Gastrocnemius medialis (tissue), 4 donors: Measurements from ENCODE around the gene PRPS2. TPM values are rescaled to one million over a fixed set of nuclear protein-coding genes. Genes with fewer than 3 reads are reported as not detected.

ENCODE experiments used
- ATAC-seq, 2 donors: fragments of 150-250 bp; one replicate each; pipeline ENCODE4 v1.9.1; 2016
- DNase-seq, 2 donors: peaks; one replicate each; pipeline ENCODE4 v3.0.0-alpha.2; 2019
- H3K27ac ChIP-seq, 4 donors: fragments of 200-600 bp; sonication (generic); 1 replicate in 1 of 4; 2 replicates in 3 of 4; pipeline ENCODE4 v1.5.1; 2016 to 2018; ENCODE audit warnings: mild to moderate bottlenecking in 2 of 4, moderate library complexity in 1 of 4
- H3K27me3 ChIP-seq, 3 donors: fragments of 200-600 bp; sonication (generic) in 2 of 3; 1 replicate in 1 of 3; 2 replicates in 2 of 3; pipeline versions ENCODE4 v1.5.1 to v1.6.0; 2016 to 2019; ENCODE audit warnings: mild to moderate bottlenecking in 1 of 3, moderate library complexity in 1 of 3
- H3K36me3 ChIP-seq, 2 donors: fragments of 200-600 bp; sonication (generic) in 1 of 2; one replicate each; pipeline ENCODE4 v1.5.1; 2017 to 2018
- H3K4me1 ChIP-seq, 2 donors: fragments of 200-600 bp; sonication (generic) in 1 of 2; one replicate each; pipeline ENCODE4 v1.5.1; 2016 to 2017; ENCODE audit warnings: mild to moderate bottlenecking in 2 of 2
- H3K4me3 ChIP-seq, 4 donors: fragments of 200-600 bp; sonication (generic) in 3 of 4; 1 replicate in 1 of 4; 2 replicates in 3 of 4; pipeline ENCODE4 v1.5.1; 2016 to 2019; ENCODE audit warnings: mild to moderate bottlenecking in 2 of 4
- H3K9me3 ChIP-seq, 3 donors: fragments of 200-600 bp; sonication (generic) in 2 of 3; 1 replicate in 1 of 3; 2 replicates in 2 of 3; pipeline ENCODE4 v1.5.1; 2016 to 2019
- CTCF ChIP-seq, 5 experiments: fragments of 450-650 bp in 3 of 5; fragments of 200-600 bp in 2 of 5; sonication (generic) in 2 of 5; IDR thresholded peaks in 4 of 5; conservative IDR thresholded peaks in 1 of 5; 1 replicate in 4 of 5; 2 replicates in 1 of 5; pipeline ENCODE4 v1.5.1; 2016 to 2019; ENCODE audit warnings: antibody characterized with exemption in 5 of 5, mild to moderate bottlenecking in 3 of 5, moderate library complexity in 3 of 5
- POLR2A ChIP-seq, 2 donors: fragments of 450-650 bp; IDR thresholded peaks; one replicate each; pipeline ENCODE4 v1.6.1; 2017; ENCODE audit warnings: antibody characterized with exemption in 2 of 2, mild to moderate bottlenecking in 2 of 2, moderate library complexity in 2 of 2
- in situ Hi-C, 4 donors: fragments of 200-750 bp; cut with MboI; loops; one replicate each; pipeline versions ENCODE4 v1.15.0 to v1.8.0; 2017; ENCODE audit warnings: low sequenced_read_pairs in 4 of 4
- intact Hi-C: fragments of 100-400 bp; cut with DNase I; formaldehyde crosslinking; loops from one replicate; pipeline ENCODE4 v1.15.1; 2023; ENCODE audit warnings: low total_unique reads
- total RNA-seq, 4 donors: library from RNA; depleted of rRNA; stranded (reverse); fragments of >200 nt; gene quantifications; one replicate each; pipeline versions ENCODE4 v1.1.0 to v1.2.3, GENCODE V29; 2016

PRPS2 gene
- total RNA-seq, 4 donors from 2014 or later = 0.73 to 1.9 (median 1.3) TPM

GRCh38 chrX:12771445-12772069, 19.7 kb upstream of the PRPS2 start:
- no peak overlapping the region for H3K27ac ChIP-seq
- H3K4me3 ChIP-seq = no peak overlapping the region
- TF ChIP-seq POLR2A (IDR thresholded peaks at IDR 0.05) (no peak), CTCF (IDR thresholded peaks at IDR 0.05 in 4 of 5, conservative IDR thresholded peaks at IDR 0.05 in 1 of 5) (peak in 1 of 5 experiments; percentile 34)
- ATAC-seq (no peak), DNase-seq (no peak)
- in situ Hi-C loops (no loop called here), intact Hi-C loops (no loop called here)
- H3K36me3 ChIP-seq = no peaks in the 10 kb centered on the region
- H3K9me3 ChIP-seq = no peaks in the 10 kb centered on the region
- no peaks in the 10 kb centered on the region for H3K4me1 ChIP-seq
- H3K27me3 ChIP-seq = peaks cover 0 to 12% (median 6%) of the 10 kb centered on the region in 3 donors

DNA sequence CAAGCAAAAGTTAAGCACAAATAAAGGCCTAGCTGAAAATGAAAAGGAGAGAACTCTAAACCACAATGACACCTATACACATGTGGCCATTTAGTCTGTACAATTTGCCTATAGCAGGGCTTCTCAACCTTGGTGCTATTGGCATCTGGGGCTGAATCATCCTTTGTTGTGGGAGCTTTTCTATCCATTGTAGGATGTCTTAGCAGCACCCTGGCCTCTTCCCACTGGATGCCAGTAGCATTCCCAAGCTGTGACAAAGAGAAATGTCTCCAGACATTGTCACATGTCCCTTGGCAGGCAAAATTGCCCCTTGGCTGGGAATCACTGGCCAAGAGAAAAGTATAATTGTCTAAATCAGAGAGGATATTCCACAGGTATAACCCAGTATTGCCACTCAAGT, 13.5 kb upstream of the PRPS2 start:
- no peak overlapping the region for H3K4me3 ChIP-seq
- peaks cover 0 to 8% (median 6%) of the 10 kb centered on the region in 3 donors for H3K27me3 ChIP-seq
- no peaks in the 10 kb centered on the region for H3K4me1 ChIP-seq
- H3K27ac ChIP-seq = no peak overlapping the region
- no peaks in the 10 kb centered on the region for H3K9me3 ChIP-seq
- no peaks in the 10 kb centered on the region for H3K36me3 ChIP-seq
- in situ Hi-C loops = no loop called here
- DNase-seq = no peak
- intact Hi-C loops = no loop called here
- no peak for TF ChIP-seq POLR2A (IDR thresholded peaks at IDR 0.05)
- no peak for TF ChIP-seq CTCF (IDR thresholded peaks at IDR 0.05 in 4 of 5, conservative IDR thresholded peaks at IDR 0.05 in 1 of 5)
- no peak for ATAC-seq

DNA sequence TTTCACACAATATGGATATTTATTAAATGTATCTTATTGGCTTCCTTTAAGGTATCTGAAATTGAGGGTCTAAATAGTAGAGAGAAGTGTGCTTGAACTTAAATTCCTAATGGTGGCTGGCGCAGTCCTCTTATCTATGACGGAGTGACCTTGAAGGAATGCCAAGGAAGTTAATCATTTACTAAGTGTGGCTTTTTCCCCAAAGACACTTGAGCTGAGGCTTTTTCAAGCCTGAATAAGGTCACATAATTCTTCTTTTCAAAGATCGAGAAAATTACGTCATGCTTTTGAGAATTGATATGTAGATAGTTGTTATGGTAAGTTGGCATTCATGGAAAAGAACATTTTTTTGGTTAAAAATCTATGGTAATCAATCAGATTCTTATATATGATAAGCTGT, 11.7 kb upstream of the PRPS2 start:
- H3K9me3 ChIP-seq = no peaks in the 10 kb centered on the region
- no peak for DNase-seq
- in situ Hi-C loops (no loop called here), intact Hi-C loops (no loop called here)
- no peak for TF ChIP-seq POLR2A (IDR thresholded peaks at IDR 0.05)
- no peak for TF ChIP-seq CTCF (IDR thresholded peaks at IDR 0.05 in 4 of 5, conservative IDR thresholded peaks at IDR 0.05 in 1 of 5)
- no peak overlapping the region for H3K27ac ChIP-seq
- no peak overlapping the region for H3K4me3 ChIP-seq
- ATAC-seq = no peak
- H3K36me3 ChIP-seq = no peaks in the 10 kb centered on the region
- H3K4me1 ChIP-seq = no peaks in the 10 kb centered on the region
- H3K27me3 ChIP-seq = no peaks in the 10 kb centered on the region

DNA sequence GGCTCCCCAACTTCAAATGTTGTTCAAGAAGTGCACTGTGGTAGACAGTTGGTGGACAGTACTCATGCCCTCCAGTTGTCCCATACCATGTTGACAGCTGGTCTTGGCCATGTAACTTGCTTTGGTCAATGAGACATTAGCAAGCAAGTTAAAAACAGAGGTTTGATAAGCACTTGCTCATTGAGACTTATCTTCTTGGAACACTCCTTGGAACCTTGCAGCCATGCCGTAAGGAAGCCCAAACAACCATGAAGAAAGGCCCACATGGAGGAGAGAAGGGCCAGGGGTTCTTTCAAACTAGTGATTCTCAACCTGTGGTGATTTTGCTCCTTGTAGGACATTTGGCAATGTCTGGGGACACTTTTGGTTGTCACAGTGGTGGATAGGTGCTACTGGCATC, 2.6 kb upstream of the PRPS2 start:
- in situ Hi-C loops = no loop called here
- no peak overlapping the region for H3K27ac ChIP-seq
- no peaks in the 10 kb centered on the region for H3K4me1 ChIP-seq
- no peak for TF ChIP-seq CTCF (IDR thresholded peaks at IDR 0.05 in 4 of 5, conservative IDR thresholded peaks at IDR 0.05 in 1 of 5)
- TF ChIP-seq POLR2A (IDR thresholded peaks at IDR 0.05) = no peak
- H3K36me3 ChIP-seq = no peaks in the 10 kb centered on the region
- H3K9me3 ChIP-seq = no peaks in the 10 kb centered on the region
- ATAC-seq (no peak), DNase-seq (no peak)
- peaks cover 0 to 9% (median 0%) of the 10 kb centered on the region in 3 donors for H3K27me3 ChIP-seq
- H3K4me3 ChIP-seq = no peak overlapping the region
- intact Hi-C loops = no loop called here

GRCh38 chrX:12789976-12790375, 1.2 kb upstream of the PRPS2 start:
- H3K27me3 ChIP-seq = peaks cover 0 to 9% (median 0%) of the 10 kb centered on the region in 3 donors
- in situ Hi-C loops = no loop called here
- TF ChIP-seq POLR2A (IDR thresholded peaks at IDR 0.05) (no peak), CTCF (IDR thresholded peaks at IDR 0.05 in 4 of 5, conservative IDR thresholded peaks at IDR 0.05 in 1 of 5) (no peak)
- no peaks in the 10 kb centered on the region for H3K4me1 ChIP-seq
- intact Hi-C loops = no loop called here
- no peak for ATAC-seq
- no peak overlapping the region for H3K4me3 ChIP-seq
- H3K36me3 ChIP-seq = no peaks in the 10 kb centered on the region
- no peak overlapping the region for H3K27ac ChIP-seq
- H3K9me3 ChIP-seq = no peaks in the 10 kb centered on the region
- no peak for DNase-seq
